RKO (cell line): ENCODE measurements around the gene GCC1.

Experiments
- DNase-seq: peaks from one replicate; pipeline ENCODE4 v3.0.0-alpha.2; 2016; ENCODE audit warnings: low spot score

GCC1 gene, protein sequence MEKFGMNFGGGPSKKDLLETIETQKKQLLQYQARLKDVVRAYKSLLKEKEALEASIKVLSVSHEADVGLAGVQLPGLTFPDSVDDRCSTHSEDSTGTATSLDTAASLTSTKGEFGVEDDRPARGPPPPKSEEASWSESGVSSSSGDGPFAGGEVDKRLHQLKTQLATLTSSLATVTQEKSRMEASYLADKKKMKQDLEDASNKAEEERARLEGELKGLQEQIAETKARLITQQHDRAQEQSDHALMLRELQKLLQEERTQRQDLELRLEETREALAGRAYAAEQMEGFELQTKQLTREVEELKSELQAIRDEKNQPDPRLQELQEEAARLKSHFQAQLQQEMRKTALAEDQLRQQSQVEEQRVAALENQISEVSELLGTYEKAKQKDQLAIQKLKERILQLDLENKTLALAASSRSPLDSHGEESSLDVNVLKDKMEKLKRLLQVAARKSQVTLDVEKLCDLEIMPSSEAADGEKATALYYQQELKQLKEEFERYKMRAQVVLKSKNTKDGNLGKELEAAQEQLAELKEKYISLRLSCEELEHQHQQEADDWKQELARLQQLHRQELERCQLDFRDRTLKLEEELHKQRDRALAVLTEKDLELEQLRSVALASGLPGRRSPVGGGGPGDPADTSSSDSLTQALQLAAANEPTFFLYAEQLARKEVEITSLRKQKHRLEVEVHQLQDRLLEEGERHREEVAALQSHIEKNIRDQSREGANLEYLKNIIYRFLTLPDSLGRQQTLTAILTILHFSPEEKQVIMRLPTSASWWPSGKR

DNA sequence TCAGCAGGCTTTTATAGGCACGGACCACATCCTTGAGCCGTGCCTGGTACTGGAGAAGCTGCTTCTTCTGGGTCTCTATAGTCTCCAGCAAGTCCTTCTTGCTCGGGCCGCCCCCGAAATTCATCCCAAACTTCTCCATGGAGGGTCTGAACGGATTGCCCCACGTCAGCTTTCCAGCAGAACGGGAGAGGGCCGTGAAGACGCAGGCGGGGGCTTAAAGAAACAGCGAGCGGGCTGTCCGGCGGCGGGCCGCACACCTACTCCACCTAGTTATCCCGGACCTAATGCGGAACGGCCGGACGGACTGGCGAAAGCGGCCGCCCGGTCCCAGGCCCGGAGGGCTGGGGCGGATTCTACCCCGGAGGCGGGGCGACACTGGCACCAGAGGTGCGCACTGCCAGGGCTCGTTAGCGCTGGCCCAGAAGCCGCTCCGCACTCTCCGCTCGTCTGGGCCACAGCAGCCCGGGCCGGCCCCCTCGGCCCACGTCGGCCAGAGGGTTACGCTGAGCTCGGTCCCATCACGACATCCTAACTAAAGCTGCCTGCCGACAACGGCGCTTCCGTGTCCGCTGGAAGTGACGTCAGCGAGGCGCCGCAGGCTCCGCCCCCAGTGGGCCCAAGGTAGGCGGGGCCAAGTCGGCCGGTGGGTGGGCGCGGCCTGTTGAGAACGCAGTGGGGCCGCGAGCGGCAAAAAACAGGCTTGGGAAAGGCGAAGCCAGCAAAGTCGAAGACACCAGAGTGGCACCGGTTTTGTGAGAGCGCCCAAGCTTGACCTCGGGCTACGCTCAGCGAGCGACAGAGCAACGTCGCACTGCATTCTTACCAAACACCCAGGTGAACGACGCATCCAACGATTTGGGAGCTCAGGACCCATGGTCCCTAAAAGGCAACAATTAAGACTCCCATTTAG lies at the start of gene GCC1:
GCC1 (minus strand) TSS at position 553 of the 910 bp plus-strand sequence; CDS start at position 139, 414 bp downstream.
- DNase-seq = peak; percentile 91

DNA sequence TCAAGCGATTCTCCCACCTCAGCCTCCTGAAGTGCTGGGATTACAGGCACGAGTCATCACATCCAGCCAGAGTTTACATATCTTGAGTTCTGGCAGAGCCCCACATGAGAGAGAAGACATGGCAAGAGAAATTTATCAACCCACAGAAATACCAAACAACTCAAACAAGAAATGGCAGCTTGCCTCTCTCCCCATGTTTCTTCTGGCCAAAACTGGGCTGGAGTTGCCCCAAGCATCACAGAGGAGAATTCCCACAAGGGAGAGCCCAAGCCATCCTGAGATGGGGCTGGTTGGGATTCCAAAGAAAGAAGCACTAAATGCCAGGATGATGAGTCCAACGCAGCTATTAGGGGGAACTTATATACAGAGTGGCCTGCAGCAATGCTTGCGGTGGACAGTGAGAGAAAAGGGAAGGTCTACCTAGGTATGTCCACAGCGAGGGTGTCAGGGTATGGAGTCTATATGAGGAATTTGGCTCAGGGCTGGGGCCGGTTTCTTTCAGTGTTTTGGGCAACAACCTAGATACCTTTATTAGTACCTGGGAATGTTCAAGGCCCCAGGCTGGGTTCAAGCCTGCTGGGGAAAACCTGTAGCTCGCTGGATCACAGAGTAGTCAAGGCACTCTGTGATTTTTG lies 47.0 kb upstream of the GCC1 start:
- no peak for DNase-seq

DNA sequence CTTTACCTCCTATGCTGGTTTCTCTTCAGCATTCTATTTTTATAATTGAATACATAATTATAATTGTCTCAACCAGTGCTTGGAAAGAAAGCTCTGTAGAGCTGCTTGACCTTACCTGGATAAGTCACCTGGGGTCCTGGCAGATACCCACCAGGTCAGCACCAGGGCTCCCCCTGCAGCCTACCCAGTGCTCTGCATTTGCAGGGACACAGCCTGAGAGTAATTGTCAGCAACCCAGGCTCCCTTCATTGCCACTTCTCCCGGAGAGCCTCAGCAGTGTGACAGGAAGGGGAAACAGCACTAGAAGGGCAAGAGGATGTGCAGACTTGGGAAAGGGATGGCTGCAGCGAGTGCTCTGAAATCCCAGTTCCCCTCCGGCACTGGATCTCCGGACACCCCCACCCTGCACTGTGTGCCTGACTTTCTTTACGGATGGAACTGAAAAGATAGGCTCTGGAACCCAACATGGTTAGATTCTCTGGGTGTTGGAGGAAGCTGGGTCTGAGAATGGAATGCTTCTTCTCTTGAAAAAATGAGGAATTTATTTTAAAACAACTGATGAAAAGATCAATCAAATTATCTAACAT lies 44.0 kb upstream of the GCC1 start:
- no peak for DNase-seq

DNA sequence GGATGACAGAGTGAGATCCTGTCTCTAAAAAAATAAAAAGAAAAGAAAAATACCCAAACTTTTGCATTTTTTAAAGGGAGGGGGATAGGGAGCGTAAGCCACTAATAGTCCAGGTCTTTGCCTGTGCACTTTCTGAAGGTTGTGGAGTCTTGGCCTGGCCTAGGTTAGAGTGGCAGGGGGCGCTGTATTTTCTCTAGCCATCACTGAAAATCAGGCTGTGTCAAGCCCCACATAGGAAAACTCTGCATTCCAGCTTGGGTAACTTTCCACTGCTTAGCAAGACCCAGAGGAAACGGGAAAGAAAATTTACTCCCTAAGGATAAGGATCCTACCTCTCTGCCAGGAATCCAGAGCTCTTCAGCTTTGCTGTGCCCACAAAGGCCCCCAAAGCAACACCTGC lies 43.0 kb upstream of the GCC1 start:
- no peak for DNase-seq

DNA sequence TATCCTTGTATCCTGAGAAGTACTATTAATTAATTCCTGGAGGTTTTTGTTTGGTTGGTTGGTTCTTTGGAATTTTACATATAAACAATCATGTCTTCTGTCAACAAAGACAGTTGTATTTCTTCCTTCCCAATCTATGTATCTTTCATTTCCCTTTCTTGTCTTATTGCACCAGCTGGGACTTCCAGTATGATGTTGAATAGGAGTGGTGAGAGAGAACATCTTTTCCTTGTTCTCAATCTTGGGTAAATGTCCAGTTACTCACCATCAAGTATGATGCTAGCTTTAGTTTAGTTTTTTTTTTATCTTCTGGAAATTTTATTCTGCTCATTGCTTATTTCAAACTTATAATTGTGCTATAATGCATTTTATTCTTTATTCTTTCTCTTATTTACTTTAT lies 39.9 kb upstream of the GCC1 start:
- no peak for DNase-seq

DNA sequence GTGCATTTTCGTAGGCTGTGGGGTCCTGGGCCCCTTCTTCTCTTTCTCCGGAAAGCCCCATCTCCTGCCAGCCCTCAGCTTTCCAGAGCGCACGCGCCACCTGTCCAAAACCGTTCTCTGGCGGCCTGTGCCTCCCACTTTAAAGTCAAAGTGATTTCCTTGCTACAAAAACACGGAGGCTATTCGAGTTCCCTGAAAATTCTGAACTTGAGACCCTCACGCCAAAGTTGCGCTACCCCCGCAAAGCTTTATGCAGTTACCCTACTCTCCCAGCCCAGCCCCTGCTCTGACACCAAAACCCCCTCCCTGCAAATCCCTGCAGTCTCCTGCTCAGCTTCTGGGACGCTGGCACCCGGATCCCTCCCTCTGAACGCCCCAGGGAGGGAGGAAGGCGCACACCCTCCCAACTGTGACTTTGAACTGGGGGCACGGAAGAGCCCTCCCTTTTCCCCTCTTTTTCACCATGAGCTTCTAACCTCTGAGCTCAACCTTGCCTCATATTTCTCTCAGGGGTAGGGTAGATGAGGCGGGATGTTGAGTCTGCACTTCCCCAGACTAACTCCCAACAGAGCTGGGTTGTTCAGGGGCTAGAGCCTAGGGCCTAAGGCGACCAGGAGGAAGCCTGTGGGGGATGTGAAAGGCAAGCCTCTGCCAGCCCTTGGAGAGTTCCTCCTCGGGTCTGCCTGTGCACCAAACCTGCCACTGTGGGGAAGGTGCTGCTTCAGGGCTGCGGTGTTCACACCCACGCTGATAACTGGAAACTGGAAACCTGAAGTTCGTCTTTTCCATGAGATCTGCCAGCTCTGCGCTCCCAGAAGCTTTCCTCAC lies 35.2 kb upstream of the GCC1 start:
- DNase-seq = no peak

DNA sequence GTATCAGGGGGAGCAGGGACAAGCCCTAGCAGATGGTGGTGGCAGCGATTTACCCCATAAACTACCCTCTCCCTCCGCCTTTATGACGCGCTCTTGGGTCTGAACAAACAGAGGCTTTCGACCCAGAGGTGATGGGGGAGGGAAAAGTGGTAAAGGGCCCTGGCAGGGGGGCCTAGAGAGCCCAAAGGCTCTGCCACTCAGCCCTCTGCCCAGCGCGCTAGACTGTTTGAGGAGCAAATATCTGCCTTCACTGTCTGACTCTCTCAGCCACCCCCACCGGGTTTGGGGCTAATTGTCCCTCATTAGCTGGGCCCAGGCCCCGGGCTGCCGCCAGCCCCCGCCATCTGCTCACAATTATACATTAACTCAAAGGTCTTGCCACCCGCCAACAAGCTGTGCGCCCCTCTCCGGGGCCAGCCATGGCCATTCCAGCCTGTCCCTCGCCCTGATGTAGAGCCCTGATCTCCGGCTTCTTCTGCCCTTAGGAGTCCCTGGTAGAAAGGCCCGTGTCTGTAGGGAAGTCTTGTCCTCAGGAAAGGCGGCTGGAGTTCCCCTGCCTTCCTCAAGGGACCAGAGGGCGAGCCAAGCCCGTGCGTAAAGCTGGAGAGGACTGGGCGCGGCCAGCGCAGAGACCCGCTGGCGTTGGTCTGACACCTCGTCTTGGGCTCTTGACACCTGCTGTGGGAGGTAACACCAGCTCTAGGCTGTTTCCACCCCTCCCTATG lies 34.4 kb upstream of the GCC1 start:
- DNase-seq = no peak

DNA sequence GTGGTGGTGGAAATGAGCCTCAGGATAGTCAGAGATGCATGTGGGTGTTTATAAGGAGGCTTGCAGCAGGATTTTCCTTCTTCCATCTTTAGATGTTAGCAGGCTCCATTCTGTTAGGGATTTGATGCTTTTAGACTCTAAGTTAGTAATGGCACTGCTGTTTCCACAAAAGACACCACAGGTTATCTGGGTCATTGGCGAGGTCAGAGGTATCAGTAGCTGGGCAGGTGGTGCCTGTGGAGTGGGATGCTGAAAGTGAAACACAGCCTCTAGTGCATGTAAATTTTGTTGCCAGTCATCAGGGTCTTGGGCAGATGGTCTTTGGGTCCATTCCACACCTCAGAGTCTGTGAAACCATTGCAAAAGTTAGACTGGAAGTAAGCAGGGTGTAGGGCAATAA lies 33.4 kb upstream of the GCC1 start:
- no peak for DNase-seq

DNA sequence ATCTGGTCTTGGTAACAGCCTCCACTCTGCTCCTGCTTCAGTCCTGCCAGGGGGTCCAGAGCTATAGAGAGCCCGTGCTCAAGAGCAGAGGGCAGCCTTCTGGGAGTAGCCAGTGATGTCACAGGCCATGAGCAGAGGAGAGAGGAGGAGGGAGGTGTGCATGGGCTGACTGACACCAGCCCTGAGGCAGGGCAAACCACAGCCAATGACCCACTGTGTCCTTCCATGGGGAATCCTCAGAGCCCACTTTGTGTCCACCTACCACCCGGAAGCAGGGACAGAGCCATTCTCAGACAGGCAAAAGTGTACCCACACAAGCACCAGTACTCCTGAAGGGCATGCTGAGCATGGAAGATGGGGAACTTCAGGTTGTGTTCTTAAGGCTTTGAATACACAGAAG lies 32.6 kb upstream of the GCC1 start, which contains the start of gene PAX4:
PAX4 (minus strand) TSS at position 101 of the 400 bp plus-strand sequence. CDS start 2,214 bp downstream, outside the sequence.
- no peak for DNase-seq

DNA sequence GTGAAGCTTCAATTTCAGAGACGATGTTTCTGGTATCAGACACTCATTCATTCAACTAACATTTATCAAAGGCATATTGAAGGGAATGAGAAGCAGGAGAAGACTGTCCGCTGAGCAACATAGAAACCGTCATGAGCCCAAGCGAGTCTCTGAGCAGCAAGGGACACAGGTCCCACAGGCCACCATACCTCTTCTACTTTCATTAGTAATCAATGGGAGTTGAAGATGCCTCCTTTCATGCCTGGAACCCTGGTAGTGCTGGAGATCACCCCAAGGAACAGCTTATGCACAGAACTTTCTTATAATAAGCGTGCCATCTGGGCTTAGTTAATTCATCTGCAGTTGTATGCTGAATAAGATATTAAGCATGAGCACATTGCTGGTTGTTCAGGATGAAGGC lies 31.3 kb upstream of the GCC1 start:
- no peak for DNase-seq

DNA sequence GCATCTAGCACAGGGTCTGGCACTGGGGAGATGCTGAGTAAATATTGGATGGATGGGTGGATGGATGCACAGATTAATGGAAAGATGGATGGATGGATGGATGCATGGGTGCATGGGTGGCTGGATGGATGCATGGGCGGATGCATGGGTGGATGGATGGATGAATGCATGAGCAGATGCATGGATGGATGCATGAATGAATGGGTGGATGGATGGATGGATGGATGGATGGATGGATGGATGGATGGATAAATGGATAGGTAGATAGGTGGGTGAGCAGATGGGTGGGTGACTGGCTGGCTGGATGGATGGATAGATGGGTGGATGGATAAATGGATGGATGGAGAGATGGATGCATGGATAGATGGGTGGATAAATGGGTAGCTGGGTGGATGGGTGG lies 26.9 kb upstream of the GCC1 start:
- DNase-seq = no peak

DNA sequence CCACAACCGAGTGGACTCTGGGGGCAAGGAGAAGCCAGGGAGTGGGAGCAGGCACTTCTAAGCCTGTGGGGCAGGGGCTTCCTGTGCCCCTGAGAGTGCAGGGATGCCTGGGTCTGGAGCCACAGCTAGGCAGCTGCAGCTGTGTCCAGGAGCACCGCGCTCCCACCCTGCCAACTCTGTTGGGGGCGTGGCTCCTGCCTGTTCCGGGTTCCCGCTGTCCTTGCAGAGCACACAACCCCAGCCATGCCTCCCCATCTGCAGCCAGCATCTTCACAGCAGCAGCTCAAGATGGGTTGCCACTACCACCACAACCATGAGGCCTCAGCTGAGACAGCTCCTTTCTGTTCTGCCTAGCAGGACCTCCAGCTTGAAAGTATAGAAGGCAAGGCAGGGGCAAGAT lies 23.9 kb upstream of the GCC1 start:
- DNase-seq = no peak

DNA sequence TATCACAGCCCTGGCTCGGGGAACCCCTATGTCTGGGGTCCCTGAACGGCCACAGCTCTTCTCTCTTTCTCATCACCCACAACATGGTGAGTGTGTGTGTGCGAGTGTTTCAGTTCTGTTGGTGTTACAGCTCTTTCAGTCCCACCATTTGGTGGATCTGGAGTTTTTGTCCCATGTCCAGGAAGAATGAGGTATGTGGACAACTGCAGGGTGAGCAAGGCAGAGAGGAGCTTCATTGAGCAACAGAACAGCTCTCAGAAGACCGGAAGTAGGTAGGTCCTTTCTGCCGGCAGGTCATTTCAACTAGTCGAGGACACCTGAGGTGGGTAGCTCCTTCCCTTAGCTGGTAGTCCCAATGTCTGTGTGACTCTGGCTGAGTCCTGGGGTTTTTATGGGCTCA lies 23.1 kb upstream of the GCC1 start:
- no peak for DNase-seq

DNA sequence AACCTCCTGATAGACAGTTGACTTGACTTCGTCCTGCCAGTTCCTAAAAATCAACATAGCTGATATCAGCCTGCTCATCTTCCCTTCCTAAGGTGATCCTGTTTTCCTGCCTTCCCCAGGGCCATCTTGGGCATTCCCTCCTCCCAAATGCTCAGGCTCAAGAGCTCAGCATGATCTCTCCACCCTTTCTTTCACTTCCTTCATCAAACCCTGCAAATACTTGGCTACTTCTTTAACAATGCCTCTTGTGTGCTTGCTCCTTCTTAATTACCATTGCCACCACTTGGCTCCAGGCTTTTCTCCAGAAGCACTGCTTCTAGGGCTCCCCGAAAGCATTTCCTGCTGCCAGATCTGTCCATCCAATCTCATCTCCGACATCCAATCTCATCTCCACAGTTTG lies 15.5 kb upstream of the GCC1 start:
- DNase-seq = no peak

DNA sequence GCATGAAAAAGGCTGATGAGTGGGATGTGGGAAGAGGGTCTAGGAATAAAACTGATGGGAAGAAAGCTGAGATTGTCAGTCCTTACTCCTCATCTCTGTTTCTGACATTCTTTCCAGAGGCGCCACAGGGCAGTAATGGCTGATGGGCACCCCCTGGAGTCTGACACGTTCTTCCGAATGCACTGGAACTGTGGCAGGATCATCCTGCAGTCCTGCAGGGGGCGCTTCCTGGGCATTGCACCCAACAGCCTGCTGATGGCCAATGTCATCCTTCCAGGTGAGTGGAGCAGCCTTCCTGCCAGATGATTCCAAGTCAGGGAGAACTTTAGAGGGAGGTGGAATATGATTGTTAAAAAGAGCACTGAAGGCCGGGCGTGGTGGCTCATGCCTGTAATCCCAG lies 12.9 kb upstream of the GCC1 start:
- peak; percentile 28 for DNase-seq

DNA sequence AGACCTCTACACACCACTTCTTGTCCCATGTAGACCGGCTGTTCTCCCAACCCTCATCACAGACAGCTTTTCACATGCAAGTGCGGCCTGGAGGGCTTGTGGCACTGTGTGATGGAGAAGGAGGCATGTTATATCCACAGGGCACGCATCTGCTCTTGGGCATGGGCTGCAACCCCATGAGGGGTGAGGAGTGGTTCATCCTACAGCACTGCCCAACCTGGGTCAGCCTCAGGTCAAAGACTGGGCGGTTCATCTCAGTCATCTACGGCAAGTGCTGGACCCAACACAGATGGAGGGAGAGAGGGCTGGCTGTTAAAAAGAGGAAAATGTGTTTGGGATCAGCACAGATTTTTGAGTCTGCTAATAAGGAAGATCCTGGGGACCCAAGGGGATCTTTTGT lies 10.3 kb upstream of the GCC1 start:
- no peak for DNase-seq

DNA sequence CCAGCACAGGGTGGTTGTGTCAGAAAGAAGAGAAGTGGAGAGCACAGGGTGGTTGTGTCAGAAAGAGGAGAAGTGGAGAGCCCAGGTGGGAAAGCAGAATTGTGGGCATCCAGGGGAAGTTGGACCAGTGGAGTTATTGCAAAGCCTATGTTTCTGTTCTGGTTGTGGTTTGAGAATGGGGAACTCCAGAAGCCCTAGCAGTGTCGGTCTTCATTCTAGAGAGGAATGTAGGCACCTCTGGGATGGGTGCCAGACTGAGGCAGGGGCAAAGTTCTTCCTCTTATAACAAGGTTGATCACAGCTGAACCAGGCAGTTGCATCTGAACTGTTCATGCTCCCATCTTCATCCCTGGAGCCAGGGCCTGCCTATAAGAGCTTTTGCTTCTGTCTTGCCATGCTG lies 9.1 kb upstream of the GCC1 start:
- no peak for DNase-seq

DNA sequence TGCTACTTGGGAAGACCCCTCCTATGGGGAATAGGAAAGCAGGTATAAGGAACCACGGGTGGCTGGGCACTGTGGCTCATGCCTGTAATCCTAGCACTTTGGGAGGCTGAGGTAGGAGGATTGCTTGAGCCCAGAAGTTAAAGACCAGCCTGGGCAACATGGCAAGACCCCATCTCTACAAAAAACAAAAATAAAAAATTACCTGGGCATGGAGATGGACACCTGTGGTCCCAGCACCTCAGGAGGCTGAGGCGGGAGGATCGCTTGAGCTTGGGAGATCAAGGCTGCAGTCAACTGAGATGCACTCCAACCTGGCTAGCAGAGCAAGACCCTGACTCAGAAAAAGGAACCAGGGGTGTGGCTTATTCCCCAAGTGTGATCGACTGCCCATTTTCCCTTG lies 7.2 kb upstream of the GCC1 start:
- no peak for DNase-seq

DNA sequence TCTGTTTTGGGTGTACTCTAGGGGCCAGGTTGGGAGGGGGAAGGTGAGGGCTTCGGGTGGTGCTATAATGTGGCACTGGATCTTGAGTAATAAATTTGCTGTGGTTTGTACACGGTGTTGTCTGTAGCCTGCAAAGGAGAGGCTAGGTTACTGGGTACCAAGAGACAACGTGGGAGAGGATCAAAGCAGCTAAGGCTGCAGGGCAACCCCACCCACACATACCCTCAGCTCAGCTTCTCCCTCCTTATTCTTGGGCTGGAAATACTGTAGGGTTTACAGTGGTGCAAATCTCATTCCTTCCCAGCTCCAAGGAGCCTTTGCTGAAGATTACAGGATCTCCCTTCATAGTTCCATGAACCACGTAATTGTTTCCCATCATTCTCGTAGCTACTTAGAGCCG lies 6.2 kb upstream of the GCC1 start:
- no peak for DNase-seq

DNA sequence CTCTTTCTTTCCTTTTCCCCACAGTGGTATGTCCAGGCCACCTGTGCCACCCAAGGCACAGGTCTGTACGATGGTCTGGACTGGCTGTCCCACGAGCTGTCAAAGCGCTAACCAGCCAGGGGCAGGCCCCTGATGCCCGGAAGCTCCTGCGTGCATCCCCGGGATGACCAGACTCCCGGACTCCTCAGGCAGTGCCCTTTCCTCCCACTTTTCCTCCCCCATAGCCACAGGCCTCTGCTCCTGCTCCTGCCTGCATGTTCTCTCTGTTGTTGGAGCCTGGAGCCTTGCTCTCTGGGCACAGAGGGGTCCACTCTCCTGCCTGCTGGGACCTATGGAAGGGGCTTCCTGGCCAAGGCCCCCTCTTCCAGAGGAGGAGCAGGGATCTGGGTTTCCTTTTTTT lies 5.8 kb upstream of the GCC1 start:
- DNase-seq = no peak
